GM12865 (cell line): ENCODE measurements around the gene PPFIA4.
"Not testable (repeated sequence)": the region's sequence is repeated elsewhere in the genome, so short reads cannot be mapped to it uniquely, and the experiment has no call there.

Experiments used
- DNase-seq: peaks from one replicate; pipeline ENCODE4 v3.0.0; 2010; ENCODE audit warnings: low read depth
- H3K4me3 ChIP-seq: 2 replicates; pipeline ENCODE4 v1.5.1; 2011; ENCODE audit warnings: mild to moderate bottlenecking, low read depth, low read length, control low read depth
- CTCF ChIP-seq: IDR thresholded peaks from 2 replicates; pipeline ENCODE4 v1.5.1; 2011; ENCODE audit warnings: low read length, control low read depth, low read depth, inconsistent platforms; ENCODE audit not compliant: insufficient read depth; ENCODE audit errors: missing control alignments

Gene PPFIA4

GRCh38 chr1:203017692-203018091, 8.6 kb upstream of the PPFIA4 start:
- no peak for DNase-seq
- no peak for TF ChIP-seq CTCF
- H3K4me3 ChIP-seq: no peak overlapping the region

- not testable (repeated sequence) for H3K4me3 ChIP-seq, DNase-seq
Observed at GRCh38 chr1:203022855-203023254, 3.4 kb upstream of the PPFIA4 start.

DNA sequence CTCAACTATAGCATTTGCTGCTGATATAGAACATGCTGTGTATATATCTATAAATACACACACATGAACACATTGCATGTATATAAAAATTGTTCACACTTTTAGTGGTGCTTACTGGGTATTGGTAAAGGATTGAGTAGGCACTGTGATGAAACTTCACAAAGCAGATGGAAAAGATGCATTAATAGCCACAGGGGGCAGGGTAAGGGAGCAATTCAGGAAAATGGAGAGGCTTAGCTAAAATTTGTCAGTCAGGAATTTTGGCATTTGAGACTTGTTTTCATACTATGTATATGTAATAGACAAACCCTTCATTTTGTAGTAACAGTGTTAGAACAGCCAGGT, 633 bp upstream of the PPFIA4 start:
- no peak for TF ChIP-seq CTCF
- no peak for DNase-seq
- H3K4me3 ChIP-seq: peak overlapping the region; percentile 29; the same call in 1 of the 2 replicates

- TF ChIP-seq CTCF: no peak
- no peak for DNase-seq
- H3K4me3 ChIP-seq: peak overlapping the region; percentile 68
Observed at GRCh38 chr1:203026666-203027663, 674 bp downstream of the PPFIA4 start.

DNA sequence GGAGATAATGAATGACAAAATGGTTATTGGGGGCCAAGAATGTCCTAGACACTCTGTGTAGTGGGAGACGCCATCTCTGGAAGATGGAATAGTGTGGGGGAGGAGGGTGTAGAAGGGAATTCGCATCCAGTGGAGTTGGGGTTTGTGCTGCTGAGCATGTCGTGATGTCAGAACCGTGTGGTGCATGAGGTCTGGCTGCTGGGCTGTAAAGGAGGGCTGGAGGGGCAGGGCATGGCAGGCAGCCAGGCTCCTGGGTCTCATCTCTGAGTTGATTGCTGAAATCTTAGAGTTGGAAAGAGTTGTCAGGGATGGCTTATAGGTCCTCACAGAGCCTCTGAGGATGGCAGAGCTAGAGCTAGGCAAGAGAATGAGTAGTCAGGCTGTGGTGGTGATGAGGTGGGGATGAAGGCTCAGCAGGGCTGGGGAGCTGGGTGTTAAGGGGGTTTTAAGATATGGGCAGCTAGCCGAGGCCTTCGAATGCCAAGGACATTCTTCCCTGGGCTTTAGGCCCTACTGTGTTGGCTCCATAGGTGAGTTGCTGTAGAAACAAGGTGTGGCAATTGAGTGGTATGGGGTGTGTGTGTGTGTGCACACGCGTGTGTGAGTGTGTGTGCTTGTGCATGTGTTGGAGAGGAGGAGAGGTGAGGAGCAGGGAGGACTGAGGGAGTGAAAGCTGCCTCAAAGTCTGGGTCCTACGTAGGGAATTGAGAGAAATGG, 1.9 kb downstream of the PPFIA4 start:
- no peak for DNase-seq
- no peak overlapping the region for H3K4me3 ChIP-seq
- TF ChIP-seq CTCF: no peak

- H3K4me3 ChIP-seq: no peak overlapping the region
- no peak for DNase-seq
- no peak for TF ChIP-seq CTCF
Observed at GRCh38 chr1:203028784-203029553, 2.7 kb downstream of the PPFIA4 start.

DNA sequence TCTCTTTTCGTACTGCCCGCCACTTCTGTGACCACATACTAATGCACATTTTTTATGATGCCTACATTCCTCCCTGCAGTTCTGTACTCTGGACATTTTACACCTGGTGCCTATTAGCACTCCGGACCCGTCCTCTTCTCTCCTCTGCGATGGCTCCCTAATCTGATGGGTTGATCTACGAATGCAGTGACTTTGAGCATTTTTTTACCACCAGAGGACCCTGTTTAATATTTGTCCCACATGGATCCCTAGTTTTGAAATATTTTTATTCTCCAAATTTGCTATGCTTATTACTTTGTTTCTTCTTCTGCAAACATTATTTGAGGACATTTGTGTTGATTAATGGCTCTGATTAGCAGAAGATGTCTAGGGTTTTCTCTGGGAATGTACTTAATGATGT, 5.2 kb downstream of the PPFIA4 start:
- TF ChIP-seq CTCF: peak; percentile 23
- no peak for DNase-seq

More for the DNA sequence above, 5.2 kb downstream of the PPFIA4 start:
- H3K4me3 ChIP-seq: no peak overlapping the region
